Heart right ventricle (tissue), 16 donors: ENCODE results near the gene UBE2F. TPM values are rescaled to one million over a fixed set of nuclear protein-coding genes. Genes with fewer than 3 reads are reported as not detected.

ENCODE experiments used
- ATAC-seq, 8 donors: fragments of 200-7000 bp; cut with Tn5 transposase; one replicate each; pipeline ENCODE4 v1.9.1; 2020; ENCODE audit warnings: mild to moderate bottlenecking in 8 of 8, moderate library complexity in 8 of 8, moderate number of reproducible peaks in 1 of 8
- DNase-seq, 2 donors: peaks; one replicate each; pipeline ENCODE4 v3.0.0-alpha.2; 2020
- H3K27ac ChIP-seq, 10 donors: fragments of 200-600 bp; sonication (generic) in 2 of 10; one replicate each; pipeline versions ENCODE4 v1.5.0 to v1.8.0; 2020 to 2022; ENCODE audit warnings: mild to moderate bottlenecking in 3 of 10
- H3K27me3 ChIP-seq, 7 donors: fragments of 200-600 bp; one replicate each; pipeline ENCODE4 v1.8.0; 2021 to 2022; ENCODE audit warnings: mild to moderate bottlenecking in 2 of 7
- H3K36me3 ChIP-seq, 9 donors: fragments of 200-600 bp; sonication (generic) in 1 of 9; one replicate each; pipeline versions ENCODE4 v1.5.0 to v1.8.0; 2020 to 2022; ENCODE audit warnings: mild to moderate bottlenecking in 2 of 9
- H3K4me1 ChIP-seq, 9 donors: fragments of 200-600 bp; sonication (generic) in 1 of 9; one replicate each; pipeline versions ENCODE4 v1.5.0 to v1.8.0; 2020 to 2022; ENCODE audit warnings: mild to moderate bottlenecking in 4 of 9
- H3K4me3 ChIP-seq, 10 donors: fragments of 200-600 bp; sonication (generic) in 2 of 10; one replicate each; pipeline versions ENCODE4 v1.5.0 to v1.8.0; 2020 to 2022; ENCODE audit warnings: mild to moderate bottlenecking in 7 of 10, moderate library complexity in 2 of 10
- H3K9me3 ChIP-seq, 11 donors: fragments of 200-600 bp in 10 of 11; sonication (generic) in 2 of 11; one replicate each; pipeline versions ENCODE4 v1.5.0 to v1.8.0; 2013 to 2022; ENCODE audit warnings: mild to moderate bottlenecking in 2 of 11, control low read depth in 1 of 11, moderate library complexity in 1 of 11
- WGBS, 2 donors: extraction: QIAGEN DNeasy Blood & Tissue Kit; methylation state at CpG; one replicate each; pipeline ENCODE4 v1.1.7; 2013; ENCODE audit warnings: inconsistent platforms in 1 of 2; 5-methylcytosine and 5-hydroxymethylcytosine counted together
- intact Hi-C, 10 donors: fragments of 100-400 bp; cut with DNase I; formaldehyde crosslinking; loops; one replicate each; pipeline versions ENCODE4 v1.11.1 to v1.14.2; 2022
- polyA plus RNA-seq, 2 donors: library from polyadenylated mRNA; stranded (reverse); fragments of 200-250 nt; gene quantifications; one replicate each; pipeline ENCODE4 v1.2.3, GENCODE V29; 2013
- total RNA-seq, 10 donors: library from RNA; stranded (reverse); fragmentation: NEBNext Ultra II Directional in 3 of 10; extraction: Animal tissue kit (Norgen Biotek cat#: 25700) in 3 of 10; gene quantifications; one replicate each; pipeline versions ENCODE4 v1.2.1 to v1.2.4, GENCODE V29; 2021 to 2023
- TF ChIP-seq, protein P1 (sequence below), 9 donors: fragments of 200-600 bp; sonication (generic) in 2 of 9; IDR thresholded peaks; one replicate each; pipeline versions ENCODE4 v1.5.0 to v1.8.0; 2021 to 2022; ENCODE audit warnings: antibody characterized with exemption in 9 of 9, mild to moderate bottlenecking in 5 of 9, moderate library complexity in 1 of 9
- donor health status: Arrhythmogenic right ventricular cardiomyopathy.
- donor health status: ischemic (EF 13 %, LVEDD 7.1; RV severe dilation, severe dysfunction).
- donor health status: healthy with polysubstance abuse.
- donor health status: DM: no; HTN: yes; CAD: no.
- donor health status: DM: no; HTN: no; CAD: no.
- donor health status: ischemic (EF 25% LVEDD 6.9; RV normal size, moderate dysfunction).
- donor health status: ischemic (EF 25% LVEDD 5.7; RV mildly dilated, moderate dysfunction).
- donor health status: healthy.
- donor health status: DM: yes; HTN: yes; CAD: no.
- donor health status: Ischemic cardiomyopathy.
- donor health status: ischemic (EF 35%, LVEDD 5.7; RV mildly dilated, moderate dysfunction).
- donor health status: nonischemic (EF 11% LVEDD 7.7; RV severe dilation, severe dysfunction).
- donor health status: DM: yes; HTN: yes; CAD: no.
- donor health status: PGD.
- donor health status: ischemic (EF 29% LVEDD 5.4; RV normal size, mild dysfunction).
- donor health status: nonischemic (EF 23%, LVEDD 6.1; RV moderate dilation, normal function).

Gene UBE2F
- total and polyA plus RNA-seq, 12 donors, result 43.5 to 82.2 (median 63.7) TPM

DNA sequence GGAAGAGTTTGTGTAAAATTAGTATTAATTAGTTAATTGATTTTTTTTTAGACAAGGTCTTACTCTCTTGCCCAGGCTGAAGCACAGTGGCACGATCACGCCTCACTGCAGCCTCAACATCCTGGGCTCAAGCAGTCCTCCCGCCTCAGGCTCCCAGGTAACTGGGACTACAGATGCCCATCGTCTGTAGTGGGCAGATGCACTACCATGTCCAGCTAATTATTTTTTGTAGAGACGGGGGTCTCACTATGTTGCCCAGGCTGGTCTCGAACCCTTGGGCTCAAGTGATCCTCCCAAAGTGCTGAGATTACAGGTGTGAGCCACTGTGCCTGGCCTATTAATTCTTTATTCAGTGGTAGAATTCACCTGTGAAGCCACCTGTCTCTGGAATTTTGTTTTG, 41.1 kb downstream of the UBE2F start:
- DNase-seq (no peak), ATAC-seq (no peak)
- no peaks in the 10 kb centered on the region for H3K27me3 ChIP-seq
- TF ChIP-seq, protein P1, sequence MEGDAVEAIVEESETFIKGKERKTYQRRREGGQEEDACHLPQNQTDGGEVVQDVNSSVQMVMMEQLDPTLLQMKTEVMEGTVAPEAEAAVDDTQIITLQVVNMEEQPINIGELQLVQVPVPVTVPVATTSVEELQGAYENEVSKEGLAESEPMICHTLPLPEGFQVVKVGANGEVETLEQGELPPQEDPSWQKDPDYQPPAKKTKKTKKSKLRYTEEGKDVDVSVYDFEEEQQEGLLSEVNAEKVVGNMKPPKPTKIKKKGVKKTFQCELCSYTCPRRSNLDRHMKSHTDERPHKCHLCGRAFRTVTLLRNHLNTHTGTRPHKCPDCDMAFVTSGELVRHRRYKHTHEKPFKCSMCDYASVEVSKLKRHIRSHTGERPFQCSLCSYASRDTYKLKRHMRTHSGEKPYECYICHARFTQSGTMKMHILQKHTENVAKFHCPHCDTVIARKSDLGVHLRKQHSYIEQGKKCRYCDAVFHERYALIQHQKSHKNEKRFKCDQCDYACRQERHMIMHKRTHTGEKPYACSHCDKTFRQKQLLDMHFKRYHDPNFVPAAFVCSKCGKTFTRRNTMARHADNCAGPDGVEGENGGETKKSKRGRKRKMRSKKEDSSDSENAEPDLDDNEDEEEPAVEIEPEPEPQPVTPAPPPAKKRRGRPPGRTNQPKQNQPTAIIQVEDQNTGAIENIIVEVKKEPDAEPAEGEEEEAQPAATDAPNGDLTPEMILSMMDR (IDR thresholded peaks at IDR 0.05), result no peak
- no peak overlapping the region for H3K4me3 ChIP-seq
- WGBS, 2 donors, result 81 to 98% methylated on average over 6 of the region's 6 CpGs
- no peak overlapping the region for H3K27ac ChIP-seq
- intact Hi-C loops, result no loop called here
- H3K9me3 ChIP-seq, result no peaks in the 10 kb centered on the region
- H3K36me3 ChIP-seq, result peaks cover 0 to 32% (median 0%) of the 10 kb centered on the region in 9 donors
- peaks cover 0 to 10% (median 0%) of the 10 kb centered on the region in 9 donors for H3K4me1 ChIP-seq

DNA sequence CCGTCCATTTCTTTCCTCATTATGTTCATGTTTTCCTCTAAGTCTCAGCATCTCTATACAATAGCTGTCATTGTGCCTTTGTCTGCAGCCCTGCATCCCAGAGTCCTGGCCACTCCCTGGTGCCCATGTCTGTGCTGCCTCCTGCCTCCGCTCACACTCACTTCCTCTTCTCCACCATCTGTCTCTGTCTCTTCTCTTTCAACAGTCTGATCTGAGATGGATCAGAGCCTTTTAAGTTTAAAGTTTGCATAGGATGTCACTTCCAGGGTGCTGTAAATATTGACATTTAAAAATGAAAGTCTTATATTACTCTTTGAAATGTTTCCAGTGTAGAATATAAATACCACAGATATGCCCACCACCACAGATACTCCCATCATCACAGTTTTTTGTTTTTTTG, 42.7 kb downstream of the UBE2F start:
- 90 to 93% methylated on average over 2 of the region's 2 CpGs for WGBS, 2 donors
- Histone ChIP-seq H3K36me3 (peaks cover 0 to 35% (median 0%) of the 10 kb centered on the region in 9 donors), H3K27ac (no peak overlapping the region), H3K9me3 (no peaks in the 10 kb centered on the region), H3K4me1 (peaks cover 0 to 10% (median 0%) of the 10 kb centered on the region in 9 donors), H3K4me3 (no peak overlapping the region), H3K27me3 (no peaks in the 10 kb centered on the region)
- TF ChIP-seq, protein P1 (IDR thresholded peaks at IDR 0.05), result no peak
- DNase-seq, result no peak
- intact Hi-C loops, result no loop called here
- no peak for ATAC-seq

DNA sequence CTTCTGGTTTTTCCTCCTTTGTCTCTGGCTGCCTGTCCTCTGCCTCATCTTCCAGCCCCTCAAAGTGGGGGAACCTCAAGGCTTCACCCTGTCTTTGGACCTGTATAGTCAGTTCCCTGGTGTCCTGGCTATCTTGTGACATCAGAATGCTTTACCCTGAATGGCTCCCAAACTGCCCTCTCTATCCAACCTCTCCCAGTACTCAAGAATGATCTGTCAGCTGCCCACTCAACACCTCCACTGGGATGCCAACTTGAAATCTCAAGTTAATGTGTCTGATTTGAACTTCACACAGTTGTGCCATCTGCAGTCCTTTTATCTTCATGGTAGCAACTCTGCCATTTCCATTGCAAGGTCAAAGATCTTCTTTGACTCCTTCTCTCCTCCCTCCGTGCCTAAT, 43.8 kb downstream of the UBE2F start:
- Histone ChIP-seq H3K4me3 (no peak overlapping the region), H3K4me1 (peaks cover 0 to 10% (median 0%) of the 10 kb centered on the region in 9 donors), H3K9me3 (no peaks in the 10 kb centered on the region), H3K36me3 (peaks cover 0 to 28% (median 0%) of the 10 kb centered on the region in 9 donors), H3K27ac (no peak overlapping the region), H3K27me3 (no peaks in the 10 kb centered on the region)
- 52 to 72% methylated on average over 1 of the region's 1 CpG for WGBS, 2 donors
- TF ChIP-seq, protein P1 (IDR thresholded peaks at IDR 0.05), result no peak
- no peak for DNase-seq
- peak in 3 of 8 donors; percentile 24 to 39 (median 35) for ATAC-seq
- intact Hi-C loops, result loop anchor here in 1 of 10 donors (10.0 kb wide), 1 partner anchor 156 kb away; the partner anchor contains the start of gene RAMP1

DNA sequence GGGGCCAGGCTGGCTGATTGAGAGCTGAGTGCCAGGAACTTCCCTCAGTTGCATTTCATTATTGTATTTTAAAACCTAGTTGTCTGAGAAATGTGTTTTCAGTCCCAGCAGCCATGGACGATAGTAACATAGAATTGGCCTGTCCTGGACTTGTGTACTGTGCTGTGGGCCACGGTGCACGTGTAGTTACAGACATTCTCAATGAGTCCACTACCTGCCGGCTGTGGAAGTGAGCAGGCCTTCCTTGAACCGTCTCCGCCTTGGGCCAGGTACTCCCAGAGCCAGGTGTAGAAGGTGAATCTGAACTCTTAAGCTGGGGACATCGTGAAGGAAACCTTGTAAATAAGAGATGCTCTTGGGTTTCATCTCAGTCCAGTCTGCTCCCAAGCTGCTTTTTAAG, 47.0 kb downstream of the UBE2F start:
- Histone ChIP-seq H3K36me3 (peaks cover 0 to 50% (median 0%) of the 10 kb centered on the region in 9 donors), H3K27me3 (no peaks in the 10 kb centered on the region), H3K9me3 (no peaks in the 10 kb centered on the region), H3K4me3 (no peak overlapping the region), H3K4me1 (peaks cover 0 to 10% (median 0%) of the 10 kb centered on the region in 9 donors), H3K27ac (no peak overlapping the region)
- WGBS, 2 donors, result 96% methylated on average over 7 of the region's 7 CpGs
- TF ChIP-seq, protein P1 (IDR thresholded peaks at IDR 0.05), result no peak
- no peak for ATAC-seq
- intact Hi-C loops, result loop anchor here in 1 of 10 donors (10.0 kb wide), 1 partner anchor 159 kb away; the partner anchor contains the start of gene RAMP1
- DNase-seq, result no peak
